A673 (cell line): ENCODE data around the gene IL36B.

Source experiments
- CTCF ChIP-seq: fragments of 300-800, 200-600 bp; sonication (generic); conservative IDR thresholded peaks from 2 replicates; pipeline ENCODE4 v1.5.1; 2017; ENCODE audit warnings: low read depth, mild to moderate bottlenecking, antibody characterized with exemption, low read length, moderate library complexity, mixed read lengths
- EZH2 ChIP-seq: fragments of 200-600 bp; sonication (generic); IDR thresholded peaks from 2 replicates; pipeline ENCODE4 v1.6.1; 2017; ENCODE audit warnings: borderline replicate concordance, low read depth, mild to moderate bottlenecking, mixed read lengths, antibody characterized with exemption, low read length; ENCODE audit not compliant: poor library complexity, severe bottlenecking

- TF ChIP-seq CTCF (no peak), EZH2 (no peak)
Measured at GRCh38 chr2:113025737-113026136, 26.9 kb downstream of the IL36B start.
